Measurements from ENCODE around the gene PDE6A. TPM values are rescaled to one million over a fixed set of nuclear protein-coding genes. Genes with fewer than 3 reads are reported as not detected.

PDE6A gene
- 0.07 to 0.12 TPM (median 0.08 TPM) in 3 replicates for total RNA-seq
- long read RNA-seq = 0 reads

- Mint-ChIP-seq H3K4me3 (ENCODE audit: unreplicated experiment) (no peak within 1 kb of the TSS), H3K36me3 (ENCODE audit: low read depth) (no peaks in the 10 kb centered on the region), H3K27me3 (ENCODE audit: low read depth) (peaks cover 3% of the 10 kb centered on the region), H3K9me3 (ENCODE audit: low read depth) (no peaks in the 10 kb centered on the region), H3K27ac (ENCODE audit: unreplicated experiment) (no peak within 1 kb of the TSS), H3K4me1 (ENCODE audit: low read depth) (peaks cover 32% of the 10 kb centered on the region)
- no peak for TF ChIP-seq CTCF (IDR thresholded peaks at IDR 0.05)
- DNase-seq (ENCODE audit: low spot score) = no peak
These were observed at the start of gene PDE6A for GRCh38 chr5:149944666-149945065. Gene PDE6A, minus strand, starts transcription at chr5:149944793. Its CDS starts 120 bp downstream, at chr5:149944673.

- DNase-seq (ENCODE audit: low spot score) = no peak
- H3K4me1 Mint-ChIP-seq (ENCODE audit: low read depth) = peaks cover 23% of the 10 kb centered on the region
- no peaks in the 10 kb centered on the region for H3K9me3 Mint-ChIP-seq (ENCODE audit: low read depth)
- no peak overlapping the region for H3K27ac Mint-ChIP-seq (ENCODE audit: unreplicated experiment)
- H3K27me3 Mint-ChIP-seq (ENCODE audit: low read depth) = no peaks in the 10 kb centered on the region
- peaks cover 3% of the 10 kb centered on the region for H3K36me3 Mint-ChIP-seq (ENCODE audit: low read depth)
- no peak overlapping the region for H3K4me3 Mint-ChIP-seq (ENCODE audit: unreplicated experiment)
- TF ChIP-seq CTCF (IDR thresholded peaks at IDR 0.05) = no peak
These were observed 48.9 kb upstream of the PDE6A start for GRCh38 chr5:149993471-149993870.

GRCh38 chr5:149990518-149991376 lies 46.2 kb upstream of the PDE6A start:
- no peak for DNase-seq (ENCODE audit: low spot score)
- no peaks in the 10 kb centered on the region for H3K9me3 Mint-ChIP-seq (ENCODE audit: low read depth)

GRCh38 chr5:149988126-149988525 lies 43.5 kb upstream of the PDE6A start:
- no peak overlapping the region for H3K4me3 Mint-ChIP-seq (ENCODE audit: unreplicated experiment)
- TF ChIP-seq CTCF (IDR thresholded peaks at IDR 0.05) = no peak
- H3K27ac Mint-ChIP-seq (ENCODE audit: unreplicated experiment) = no peak overlapping the region

More at GRCh38 chr5:149990518-149991376, 46.2 kb upstream of the PDE6A start:
- Mint-ChIP-seq H3K36me3 (ENCODE audit: low read depth) (peaks cover 1% of the 10 kb centered on the region), H3K4me1 (ENCODE audit: low read depth) (peaks cover 23% of the 10 kb centered on the region), H3K27ac (ENCODE audit: unreplicated experiment) (peak overlapping the region; percentile 6), H3K4me3 (ENCODE audit: unreplicated experiment) (no peak overlapping the region), H3K27me3 (ENCODE audit: low read depth) (no peaks in the 10 kb centered on the region)
- peak; percentile 96 for TF ChIP-seq CTCF (IDR thresholded peaks at IDR 0.05)

GRCh38 chr5:149982505-149982904 lies 37.9 kb upstream of the PDE6A start:
- no peak overlapping the region for H3K4me3 Mint-ChIP-seq (ENCODE audit: unreplicated experiment)
- H3K27me3 Mint-ChIP-seq (ENCODE audit: low read depth) = no peaks in the 10 kb centered on the region
- no peaks in the 10 kb centered on the region for H3K4me1 Mint-ChIP-seq (ENCODE audit: low read depth)
- H3K27ac Mint-ChIP-seq (ENCODE audit: unreplicated experiment) = no peak overlapping the region
- no peak for DNase-seq (ENCODE audit: low spot score)
- TF ChIP-seq CTCF (IDR thresholded peaks at IDR 0.05) = no peak
- H3K36me3 Mint-ChIP-seq (ENCODE audit: low read depth) = peaks cover 20% of the 10 kb centered on the region
- no peaks in the 10 kb centered on the region for H3K9me3 Mint-ChIP-seq (ENCODE audit: low read depth)

More at GRCh38 chr5:149988126-149988525, 43.5 kb upstream of the PDE6A start:
- H3K9me3 Mint-ChIP-seq (ENCODE audit: low read depth) = no peaks in the 10 kb centered on the region
- peaks cover 1% of the 10 kb centered on the region for H3K36me3 Mint-ChIP-seq (ENCODE audit: low read depth)
- peaks cover 4% of the 10 kb centered on the region for H3K4me1 Mint-ChIP-seq (ENCODE audit: low read depth)
- no peak for DNase-seq (ENCODE audit: low spot score)
- H3K27me3 Mint-ChIP-seq (ENCODE audit: low read depth) = no peaks in the 10 kb centered on the region

Measured in chondrocyte (in vitro differentiated cells).